PC-9 (cell line): ENCODE results near the gene RYR1. TPM values are rescaled to one million over a fixed set of nuclear protein-coding genes. Genes with fewer than 3 reads are reported as not detected.
"Not testable (repeated sequence)": the region's sequence is repeated elsewhere in the genome, so short reads cannot be mapped to it uniquely, and the experiment has no call there.

ENCODE experiments used
- BruUV-seq: library from RNA; stranded (reverse); fragments of 400-500 nt; replicated peaks from 2 replicates; lab custom pipeline; 2021; lab: Mats Ljungman, UMichigan
- CTCF ChIA-PET: fragments of 300-600 bp; sonication (Branson Sonifier 250); formaldehyde crosslinking; loops from one replicate; lab custom pipeline; 2022; ENCODE audit warnings: antibody characterized with exemption; lab: Charles Lee
- POLR2A ChIA-PET: fragments of 300-600 bp; sonication (Branson Sonifier 250); formaldehyde crosslinking; loops from one replicate; lab custom pipeline; 2022; ENCODE audit warnings: antibody characterized with exemption; ENCODE audit not compliant: unreplicated experiment; lab: Charles Lee
- DNase-seq, 2 experiments: peaks; one replicate each; pipeline versions ENCODE4 v3.0.0 to v3.0.0-alpha.2; 2015 to 2022; ENCODE audit warnings: mixed read lengths in 1 of 2
- H2AFZ ChIP-seq: fragments of 200-600 bp; sonication (generic); 2 replicates; pipeline ENCODE4 v1.8.1; 2017; ENCODE audit warnings: antibody characterized with exemption
- H3F3A ChIP-seq: fragments of 200-600 bp; sonication (generic); 2 replicates; pipeline ENCODE4 v1.8.1; 2017; ENCODE audit warnings: antibody characterized with exemption, mild to moderate bottlenecking, low read depth; ENCODE audit not compliant: insufficient read depth
- H3K27ac ChIP-seq: fragments of 200-600 bp; sonication (generic); 2 replicates; pipeline ENCODE4 v1.6.1; 2016; ENCODE audit warnings: mixed run types
- H3K27me3 ChIP-seq: fragments of 200-600 bp; sonication (generic); 2 replicates; pipeline ENCODE4 v1.6.1; 2016; ENCODE audit warnings: low read depth, mixed run types; ENCODE audit not compliant: insufficient read depth
- H3K36me3 ChIP-seq: fragments of 200-600 bp; sonication (generic); 2 replicates; pipeline ENCODE4 v1.6.1; 2016; ENCODE audit warnings: low read depth, mixed run types
- H3K4me1 ChIP-seq: fragments of 200-600 bp; sonication (generic); replicated peaks from 2 replicates; pipeline ENCODE4 v1.6.1; 2016; ENCODE audit warnings: mixed run types; ENCODE audit not compliant: insufficient read depth
- H3K4me2 ChIP-seq: fragments of 200-600 bp; sonication (generic); 2 replicates; pipeline ENCODE4 v1.6.1; 2017; ENCODE audit warnings: mixed run types
- H3K4me3 ChIP-seq: fragments of 200-600 bp; sonication (generic); 2 replicates; pipeline ENCODE4 v1.6.1; 2016; ENCODE audit warnings: mixed run types
- H3K79me2 ChIP-seq: fragments of 200-600 bp; sonication (generic); 2 replicates; pipeline ENCODE4 v1.6.1; 2017; ENCODE audit warnings: low read depth, mixed run types
- H3K9me2 ChIP-seq: fragments of 200-600 bp; sonication (generic); 2 replicates; pipeline ENCODE4 v1.8.1; 2017; ENCODE audit warnings: mild to moderate bottlenecking; ENCODE audit not compliant: insufficient read depth
- H3K9me3 ChIP-seq: fragments of 200-600 bp; sonication (generic); 2 replicates; pipeline ENCODE4 v1.8.1; 2016; ENCODE audit warnings: low read depth; ENCODE audit not compliant: insufficient read depth
- H4K20me1 ChIP-seq: fragments of 200-600 bp; sonication (generic); 2 replicates; pipeline ENCODE4 v1.8.1; 2017; ENCODE audit not compliant: insufficient read depth
- EZH2 ChIP-seq: fragments of 200-600 bp; sonication (generic); IDR thresholded peaks from 2 replicates; pipeline ENCODE4 v1.8.0; 2017; ENCODE audit warnings: antibody characterized with exemption, low read depth
- intact Hi-C: fragments of 100-400 bp; cut with micrococcal nuclease; formaldehyde crosslinking; loops from one replicate; pipeline ENCODE4 v1.10.0; 2022; ENCODE audit not compliant: unreplicated experiment
- total RNA-seq: library from RNA; stranded (reverse); gene quantifications from 2 replicates; pipeline ENCODE4 v1.2.3, GENCODE V29; 2021
- TF ChIP-seq, protein P1 (sequence below): fragments of 200-600 bp; sonication (generic); conservative IDR thresholded peaks from 2 replicates; pipeline ENCODE4 v1.6.1; 2017; ENCODE audit warnings: mixed run types, antibody characterized with exemption, mild to moderate bottlenecking, moderate library complexity

The RYR1 gene
- total RNA-seq, 1 experiment from 2014 or later, result 1.0 TPM

DNA sequence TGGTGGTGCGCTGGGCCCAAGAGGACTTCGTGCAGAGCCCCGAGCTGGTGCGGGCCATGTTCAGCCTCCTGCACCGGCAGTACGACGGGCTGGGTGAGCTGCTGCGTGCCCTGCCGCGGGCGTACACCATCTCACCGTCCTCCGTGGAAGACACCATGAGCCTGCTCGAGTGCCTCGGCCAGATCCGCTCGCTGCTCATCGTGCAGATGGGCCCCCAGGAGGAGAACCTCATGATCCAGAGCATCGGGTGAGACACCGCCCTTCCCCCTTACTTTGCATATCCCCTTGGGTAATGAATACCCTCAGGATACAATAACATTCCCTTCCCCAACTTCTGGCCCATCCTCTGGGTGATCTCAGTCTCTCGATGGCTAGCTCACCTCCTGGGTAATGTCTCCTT is 60.9 kb downstream of the RYR1 start:
- no peaks in the 10 kb centered on the region for H3K36me3 ChIP-seq
- H3K9me2 ChIP-seq, result no peaks in the 10 kb centered on the region
- TF ChIP-seq EZH2, result no peak
- TF ChIP-seq, protein P1, sequence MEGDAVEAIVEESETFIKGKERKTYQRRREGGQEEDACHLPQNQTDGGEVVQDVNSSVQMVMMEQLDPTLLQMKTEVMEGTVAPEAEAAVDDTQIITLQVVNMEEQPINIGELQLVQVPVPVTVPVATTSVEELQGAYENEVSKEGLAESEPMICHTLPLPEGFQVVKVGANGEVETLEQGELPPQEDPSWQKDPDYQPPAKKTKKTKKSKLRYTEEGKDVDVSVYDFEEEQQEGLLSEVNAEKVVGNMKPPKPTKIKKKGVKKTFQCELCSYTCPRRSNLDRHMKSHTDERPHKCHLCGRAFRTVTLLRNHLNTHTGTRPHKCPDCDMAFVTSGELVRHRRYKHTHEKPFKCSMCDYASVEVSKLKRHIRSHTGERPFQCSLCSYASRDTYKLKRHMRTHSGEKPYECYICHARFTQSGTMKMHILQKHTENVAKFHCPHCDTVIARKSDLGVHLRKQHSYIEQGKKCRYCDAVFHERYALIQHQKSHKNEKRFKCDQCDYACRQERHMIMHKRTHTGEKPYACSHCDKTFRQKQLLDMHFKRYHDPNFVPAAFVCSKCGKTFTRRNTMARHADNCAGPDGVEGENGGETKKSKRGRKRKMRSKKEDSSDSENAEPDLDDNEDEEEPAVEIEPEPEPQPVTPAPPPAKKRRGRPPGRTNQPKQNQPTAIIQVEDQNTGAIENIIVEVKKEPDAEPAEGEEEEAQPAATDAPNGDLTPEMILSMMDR, result no peak
- H3K27ac ChIP-seq, result no peak overlapping the region
- peaks cover 6% of the 10 kb centered on the region; the same call in 1 of the 2 replicates for H3K9me3 ChIP-seq
- H2AFZ ChIP-seq, result no peak overlapping the region
- CTCF ChIA-PET, result no interaction called here
- no peaks in the 10 kb centered on the region for H4K20me1 ChIP-seq
- peaks cover 74% of the 10 kb centered on the region for H3K27me3 ChIP-seq
- H3K4me2 ChIP-seq, result no peak overlapping the region
- H3K79me2 ChIP-seq, result no peaks in the 10 kb centered on the region
- H3K4me3 ChIP-seq, result no peak overlapping the region
- POLR2A ChIA-PET, result no interaction called here
- no peak for DNase-seq
- no peaks in the 10 kb centered on the region for H3F3A ChIP-seq
- no peaks in the 10 kb centered on the region for H3K4me1 ChIP-seq
- BruUV-seq, result no TSS peak
- intact Hi-C loops, result no loop called here

- intact Hi-C loops, H3K4me3 ChIP-seq, H3F3A ChIP-seq, H3K9me2 ChIP-seq, CTCF ChIA-PET, DNase-seq, H3K4me1 ChIP-seq, BruUV-seq, POLR2A ChIA-PET, H3K4me2 ChIP-seq, H3K9me3 ChIP-seq, H3K36me3 ChIP-seq, H4K20me1 ChIP-seq, H2AFZ ChIP-seq, H3K79me2 ChIP-seq, H3K27ac ChIP-seq: not testable (repeated sequence)
- H3K27me3 ChIP-seq, result peaks cover 72% of the 10 kb centered on the region
Measured at GRCh38 chr19:38495375-38495774, 61.9 kb downstream of the RYR1 start.

DNA sequence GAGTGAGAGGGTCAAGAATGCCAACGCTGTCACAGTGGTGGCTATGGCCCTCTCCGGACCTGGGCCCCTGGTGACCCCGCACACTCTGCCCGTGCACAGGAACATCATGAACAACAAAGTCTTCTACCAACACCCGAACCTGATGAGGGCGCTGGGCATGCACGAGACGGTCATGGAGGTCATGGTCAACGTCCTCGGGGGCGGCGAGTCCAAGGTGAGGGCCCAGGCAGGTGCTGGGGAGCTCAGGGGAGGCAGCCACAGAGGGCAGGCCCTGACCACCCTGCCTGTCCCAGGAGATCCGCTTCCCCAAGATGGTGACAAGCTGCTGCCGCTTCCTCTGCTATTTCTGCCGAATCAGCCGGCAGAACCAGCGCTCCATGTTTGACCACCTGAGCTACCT is 62.6 kb downstream of the RYR1 start:
- Histone ChIP-seq H3K27me3 (peaks cover 69% of the 10 kb centered on the region), H2AFZ (no peak overlapping the region), H3K4me1 (no peaks in the 10 kb centered on the region), H3K4me2 (no peak overlapping the region), H3K4me3 (no peak overlapping the region), H3F3A (no peaks in the 10 kb centered on the region), H4K20me1 (no peaks in the 10 kb centered on the region), H3K79me2 (no peaks in the 10 kb centered on the region), H3K9me3 (peaks cover 2% of the 10 kb centered on the region; the same call in 1 of the 2 replicates), H3K27ac (no peak overlapping the region), H3K36me3 (no peaks in the 10 kb centered on the region), H3K9me2 (no peaks in the 10 kb centered on the region)
- POLR2A ChIA-PET, result no interaction called here
- TF ChIP-seq, protein P1, result no peak
- TF ChIP-seq EZH2, result no peak
- CTCF ChIA-PET, result no interaction called here
- BruUV-seq, result no TSS peak
- no peak for DNase-seq
- intact Hi-C loops, result no loop called here
